B cell (primary cell): ENCODE measurements around the gene PTPRQ. TPM values are rescaled to one million over a fixed set of nuclear protein-coding genes. Genes with fewer than 3 reads are reported as not detected.

ENCODE experiments used
- ATAC-seq: fragments of 200-7000 bp; cut with Tn5 transposase; one replicate; pipeline ENCODE4 v1.10.0; 2021; ENCODE audit warnings: low read depth, mild to moderate bottlenecking, moderate number of reproducible peaks, moderate library complexity
- CTCF ChIA-PET: fragments of 350-600 bp; sonication (Branson Sonifier 250); formaldehyde crosslinking; loops from one replicate; lab custom pipeline; 2021; ENCODE audit warnings: antibody characterized with exemption, inconsistent platforms; lab: Charles Lee
- POLR2A ChIA-PET: fragments of 350-600 bp; sonication (Branson Sonifier 250); formaldehyde crosslinking; loops from one replicate; lab custom pipeline; 2021; ENCODE audit warnings: antibody characterized with exemption; lab: Charles Lee
- DNase-seq: peaks from one replicate; pipeline ENCODE4 v3.0.0; 2013
- H2AFZ ChIP-seq: 2 replicates; pipeline ENCODE4 v1.6.1; 2012; ENCODE audit warnings: mild to moderate bottlenecking, low read depth, low read length; ENCODE audit not compliant: insufficient read depth, poor library complexity, severe bottlenecking
- H3K27ac ChIP-seq, 2 donors: 1 replicate in 1 of 2; 2 replicates in 1 of 2; pipeline ENCODE4 v1.5.1; 2012 to 2013; ENCODE audit warnings: low read length in 2 of 2, mild to moderate bottlenecking in 2 of 2, moderate library complexity in 1 of 2
- H3K27me3 ChIP-seq, 4 experiments: fragments of 200-600 bp in 1 of 4; sonication (generic) in 1 of 4; replicated peaks in 1 of 4; 1 replicate in 2 of 4; 2 replicates in 2 of 4; pipeline versions ENCODE4 v1.6.1 to v1.7.0; 2013 to 2016; ENCODE audit warnings: low read length in 3 of 4, mild to moderate bottlenecking in 2 of 4, mixed read lengths in 1 of 4, moderate library complexity in 1 of 4; ENCODE audit not compliant: insufficient read depth in 4 of 4, control insufficient read depth in 3 of 4; ENCODE audit errors: control extremely low read depth in 1 of 4
- H3K36me3 ChIP-seq, 2 experiments: replicated peaks in 1 of 2; 1 replicate in 1 of 2; 2 replicates in 1 of 2; pipeline versions ENCODE4 v1.6.1 to v1.7.1; 2013; ENCODE audit warnings: low read length in 1 of 2; ENCODE audit not compliant: insufficient read depth in 2 of 2, control insufficient read depth in 1 of 2; ENCODE audit errors: control extremely low read depth in 1 of 2, extremely low read depth in 1 of 2
- H3K4me1 ChIP-seq, 2 donors: fragments of 200-600 bp in 1 of 2; sonication (generic) in 1 of 2; 1 replicate in 1 of 2; 2 replicates in 1 of 2; pipeline versions ENCODE4 v1.5.1 to v1.6.1; 2013 to 2017; ENCODE audit warnings: low read length in 2 of 2; ENCODE audit not compliant: control insufficient read depth in 2 of 2, insufficient read depth in 2 of 2
- H3K4me2 ChIP-seq: replicated peaks from 2 replicates; pipeline ENCODE3; 2012; ENCODE audit warnings: mild to moderate bottlenecking, low read depth, low read length; ENCODE audit not compliant: poor library complexity, severe bottlenecking
- H3K4me3 ChIP-seq, 5 experiments: fragments of 200-600 bp in 1 of 5; sonication (generic) in 1 of 5; 1 replicate in 3 of 5; 2 replicates in 2 of 5; pipeline versions ENCODE4 v1.5.1 to v1.7.0; 2011 to 2016; ENCODE audit warnings: low read length in 4 of 5, mild to moderate bottlenecking in 4 of 5, low read depth in 2 of 5, control low read depth in 1 of 5, moderate library complexity in 1 of 5; ENCODE audit not compliant: insufficient read depth in 1 of 5; ENCODE audit errors: control extremely low read depth in 1 of 5, extremely low read depth in 1 of 5
- H3K79me2 ChIP-seq: fragments of 200-600 bp; sonication (generic); one replicate; pipeline ENCODE4 v1.6.0; 2016; ENCODE audit warnings: low read length; ENCODE audit not compliant: control insufficient read depth, insufficient read depth
- H3K9ac ChIP-seq: fragments of 200-600 bp; sonication (generic); 2 replicates; pipeline ENCODE4 v1.6.1; 2017; ENCODE audit warnings: mild to moderate bottlenecking, low read length, moderate library complexity
- H3K9me3 ChIP-seq, 3 donors: one replicate each; pipeline versions ENCODE4 v1.6.1 to v1.7.1; 2013; ENCODE audit warnings: low read length in 2 of 3; ENCODE audit not compliant: control insufficient read depth in 2 of 3, insufficient read depth in 1 of 3; ENCODE audit errors: control extremely low read depth in 1 of 3
- H4K20me1 ChIP-seq: 2 replicates; pipeline ENCODE4 v1.6.0; 2012; ENCODE audit warnings: mild to moderate bottlenecking, low read length; ENCODE audit not compliant: insufficient read depth, control insufficient read depth, poor library complexity, severe bottlenecking
- H3K27ac Mint-ChIP-seq: one replicate; pipeline ENCODE4 v1.8.0; 2021; ENCODE audit warnings: mixed read lengths
- H3K27me3 Mint-ChIP-seq: one replicate; pipeline ENCODE4 v1.8.0; 2021; ENCODE audit warnings: mixed read lengths
- H3K4me1 Mint-ChIP-seq: one replicate; pipeline ENCODE4 v1.8.0; 2021; ENCODE audit warnings: mixed read lengths
- H3K4me3 Mint-ChIP-seq: one replicate; pipeline ENCODE4 v1.8.0; 2021; ENCODE audit warnings: mixed read lengths
- H3K9me3 Mint-ChIP-seq: one replicate; pipeline ENCODE4 v1.8.0; 2022; ENCODE audit warnings: mixed read lengths; ENCODE audit not compliant: insufficient read depth
- EZH2 ChIP-seq: IDR thresholded peaks from 2 replicates; pipeline ENCODE4 v1.6.1; 2012; ENCODE audit warnings: borderline replicate concordance, low read depth, mild to moderate bottlenecking, moderate library complexity, low read length; ENCODE audit not compliant: insufficient read depth, poor library complexity, severe bottlenecking
- WGBS: methylation state at CpG from one replicate; pipeline ENCODE4 v1.1.5; 2013; ENCODE audit warnings: missing lambda C conversion rate; ENCODE audit not compliant: insufficient coverage; 5-methylcytosine and 5-hydroxymethylcytosine counted together
- intact Hi-C: fragments of 100-400 bp; cut with micrococcal nuclease; formaldehyde crosslinking; loops from one replicate; pipeline ENCODE4 v1.10.0; 2022
- polyA plus RNA-seq: library from polyadenylated mRNA; depleted of rRNA; stranded (reverse); fragments of >200 nt; gene quantifications from 2 replicates; pipeline ENCODE4 v1.2.3, GENCODE V29; 2012
- total RNA-seq, 2 donors: library from RNA; stranded (reverse); fragments of 120-200 nt in 1 of 2; gene quantifications; 1 replicate in 1 of 2; 2 replicates in 1 of 2; pipeline versions ENCODE4 v1.2.3 to v1.2.4, GENCODE V29; 2013 to 2022
- TF ChIP-seq, protein P1 (sequence below): fragments of 200-600 bp; IDR thresholded peaks from one replicate; pipeline ENCODE4 v1.8.0; 2022; ENCODE audit warnings: antibody characterized with exemption, mild to moderate bottlenecking

PTPRQ gene
- total and polyA plus RNA-seq, 2 donors (not counting 1 experiment from before 2014, with no cell fraction given) = not detected

DNA sequence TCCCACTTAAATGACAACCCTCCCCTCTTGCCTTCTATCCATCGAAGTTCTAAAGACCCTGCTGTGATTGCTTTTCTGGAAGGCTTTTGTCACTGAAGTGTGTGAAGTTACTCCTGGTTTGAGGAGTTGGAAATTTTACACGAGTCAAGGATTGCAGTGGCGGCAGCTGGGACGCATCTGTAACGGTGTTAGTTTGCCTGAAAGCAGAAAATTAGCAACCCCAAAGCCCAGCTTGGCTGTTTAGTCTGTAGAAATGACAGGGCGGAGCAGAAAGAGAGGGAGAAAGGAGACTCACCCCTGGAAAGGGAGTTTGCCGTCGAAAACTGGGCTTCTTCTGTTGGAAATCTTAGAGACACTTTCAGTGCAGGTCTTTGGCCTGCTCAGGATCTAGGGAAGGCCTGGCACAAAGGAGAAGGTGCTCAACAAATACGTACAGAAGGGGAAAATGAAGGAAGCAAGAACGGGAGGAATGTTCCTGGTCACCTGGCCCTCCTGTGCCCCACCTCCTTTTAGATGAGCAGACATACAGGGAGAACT, 271.7 kb downstream of the PTPRQ start:
- Histone ChIP-seq H3K4me3 (no peak overlapping the region), H4K20me1 (no peaks in the 10 kb centered on the region), H3K4me2 (no peak overlapping the region), H3K79me2 (no peaks in the 10 kb centered on the region), H3K9me3 (peaks cover 0 to 11% (median 0%) of the 10 kb centered on the region in 3 donors), H3K9ac (no peak overlapping the region), H2AFZ (no peak overlapping the region), H3K27me3 (peaks cover 0 to 35% (median 9%) of the 10 kb centered on the region in 4 experiments), H3K36me3 (no peaks in the 10 kb centered on the region), H3K27ac (no peak overlapping the region), H3K4me1 (no peaks in the 10 kb centered on the region)
- intact Hi-C loops = no loop called here
- DNase-seq (no peak), ATAC-seq (no peak)
- Mint-ChIP-seq H3K27me3 (peaks cover 48% of the 10 kb centered on the region), H3K4me3 (no peak overlapping the region), H3K4me1 (no peaks in the 10 kb centered on the region), H3K9me3 (no peaks in the 10 kb centered on the region), H3K27ac (no peak overlapping the region)
- POLR2A ChIA-PET = no interaction called here
- WGBS = 20% methylated on average over 8 of the region's 10 CpGs
- no peak for TF ChIP-seq EZH2
- TF ChIP-seq, protein P1, sequence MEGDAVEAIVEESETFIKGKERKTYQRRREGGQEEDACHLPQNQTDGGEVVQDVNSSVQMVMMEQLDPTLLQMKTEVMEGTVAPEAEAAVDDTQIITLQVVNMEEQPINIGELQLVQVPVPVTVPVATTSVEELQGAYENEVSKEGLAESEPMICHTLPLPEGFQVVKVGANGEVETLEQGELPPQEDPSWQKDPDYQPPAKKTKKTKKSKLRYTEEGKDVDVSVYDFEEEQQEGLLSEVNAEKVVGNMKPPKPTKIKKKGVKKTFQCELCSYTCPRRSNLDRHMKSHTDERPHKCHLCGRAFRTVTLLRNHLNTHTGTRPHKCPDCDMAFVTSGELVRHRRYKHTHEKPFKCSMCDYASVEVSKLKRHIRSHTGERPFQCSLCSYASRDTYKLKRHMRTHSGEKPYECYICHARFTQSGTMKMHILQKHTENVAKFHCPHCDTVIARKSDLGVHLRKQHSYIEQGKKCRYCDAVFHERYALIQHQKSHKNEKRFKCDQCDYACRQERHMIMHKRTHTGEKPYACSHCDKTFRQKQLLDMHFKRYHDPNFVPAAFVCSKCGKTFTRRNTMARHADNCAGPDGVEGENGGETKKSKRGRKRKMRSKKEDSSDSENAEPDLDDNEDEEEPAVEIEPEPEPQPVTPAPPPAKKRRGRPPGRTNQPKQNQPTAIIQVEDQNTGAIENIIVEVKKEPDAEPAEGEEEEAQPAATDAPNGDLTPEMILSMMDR = no peak
- CTCF ChIA-PET = no interaction called here

DNA sequence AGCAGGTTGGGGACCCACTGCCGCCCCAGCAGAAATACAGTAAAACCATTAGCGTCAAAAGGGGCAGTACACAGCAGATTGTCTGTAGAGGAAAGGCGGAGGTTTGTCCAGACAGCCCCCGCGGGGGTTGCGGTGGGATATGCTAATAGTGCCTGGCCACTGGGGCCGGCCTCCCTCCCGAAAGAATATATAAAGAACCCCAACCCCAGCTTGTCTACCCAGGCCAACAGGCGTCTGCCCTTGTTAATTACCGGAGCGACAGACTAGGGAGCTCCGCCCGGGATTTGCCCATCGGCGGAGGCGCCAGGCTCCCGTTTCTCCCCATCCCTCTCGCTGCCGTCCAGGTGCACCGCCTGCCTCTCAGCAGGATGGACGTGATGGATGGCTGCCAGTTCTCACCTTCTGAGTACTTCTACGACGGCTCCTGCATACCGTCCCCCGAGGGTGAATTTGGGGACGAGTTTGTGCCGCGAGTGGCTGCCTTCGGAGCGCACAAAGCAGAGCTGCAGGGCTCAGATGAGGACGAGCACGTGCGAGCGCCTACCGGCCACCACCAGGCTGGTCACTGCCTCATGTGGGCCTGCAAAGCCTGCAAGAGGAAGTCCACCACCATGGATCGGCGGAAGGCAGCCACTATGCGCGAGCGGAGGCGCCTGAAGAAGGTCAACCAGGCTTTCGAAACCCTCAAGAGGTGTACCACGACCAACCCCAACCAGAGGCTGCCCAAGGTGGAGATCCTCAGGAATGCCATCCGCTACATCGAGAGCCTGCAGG, 272.8 kb downstream of the PTPRQ start, which contains the start of gene MYF5:
MYF5 (plus strand) TSS at position 217 of the 774 bp plus-strand sequence; CDS start at position 369, 152 bp downstream.
- peaks cover 0 to 11% (median 0%) of the 10 kb centered on the region in 3 donors for H3K9me3 ChIP-seq
- ChIA-PET CTCF (no interaction called here), POLR2A (no interaction called here)
- no peaks in the 10 kb centered on the region for H3K79me2 ChIP-seq
- H3K4me1 ChIP-seq = no peaks in the 10 kb centered on the region
- no peaks in the 10 kb centered on the region for H3K36me3 ChIP-seq
- H3K27ac ChIP-seq = no peak within 1 kb of the TSS
- no peak for TF ChIP-seq EZH2
- TF ChIP-seq, protein P1 = no peak
- H3K4me2 ChIP-seq = no peak within 1 kb of the TSS
- Mint-ChIP-seq H3K4me3 (no peak within 1 kb of the TSS), H3K27ac (no peak within 1 kb of the TSS), H3K4me1 (no peaks in the 10 kb centered on the region), H3K9me3 (no peaks in the 10 kb centered on the region), H3K27me3 (peaks cover 40% of the 10 kb centered on the region)
- H2AFZ ChIP-seq = no peak within 1 kb of the TSS
- H3K9ac ChIP-seq = no peak within 1 kb of the TSS
- H4K20me1 ChIP-seq = no peaks in the 10 kb centered on the region
- 37% methylated on average over 39 of the region's 45 CpGs for WGBS
- no peak within 1 kb of the TSS for H3K4me3 ChIP-seq
- intact Hi-C loops = no loop called here
- no peak for DNase-seq
- H3K27me3 ChIP-seq = peaks cover 0 to 35% (median 9%) of the 10 kb centered on the region in 4 experiments
- no peak for ATAC-seq
